Subcutaneous adipose tissue (tissue), 4 donors: Measurements from ENCODE around the gene GUCY1A1. TPM values are rescaled to one million over a fixed set of nuclear protein-coding genes. Genes with fewer than 3 reads are reported as not detected.

Experiments used
- total RNA-seq, 4 donors: library from RNA; depleted of rRNA; stranded (reverse); fragments of >200 nt; gene quantifications; one replicate each; pipeline ENCODE4 v1.1.0, GENCODE V29; 2016
- TF ChIP-seq, protein P1 (sequence below): fragments of 450-650 bp; IDR thresholded peaks from one replicate; pipeline ENCODE4 v1.5.1; 2016; ENCODE audit warnings: low read depth, mild to moderate bottlenecking, control low read depth, antibody characterized with exemption, moderate library complexity

Gene GUCY1A1
- total RNA-seq, 4 donors from 2014 or later: 3.2 to 21.1 (median 8.7) TPM

DNA sequence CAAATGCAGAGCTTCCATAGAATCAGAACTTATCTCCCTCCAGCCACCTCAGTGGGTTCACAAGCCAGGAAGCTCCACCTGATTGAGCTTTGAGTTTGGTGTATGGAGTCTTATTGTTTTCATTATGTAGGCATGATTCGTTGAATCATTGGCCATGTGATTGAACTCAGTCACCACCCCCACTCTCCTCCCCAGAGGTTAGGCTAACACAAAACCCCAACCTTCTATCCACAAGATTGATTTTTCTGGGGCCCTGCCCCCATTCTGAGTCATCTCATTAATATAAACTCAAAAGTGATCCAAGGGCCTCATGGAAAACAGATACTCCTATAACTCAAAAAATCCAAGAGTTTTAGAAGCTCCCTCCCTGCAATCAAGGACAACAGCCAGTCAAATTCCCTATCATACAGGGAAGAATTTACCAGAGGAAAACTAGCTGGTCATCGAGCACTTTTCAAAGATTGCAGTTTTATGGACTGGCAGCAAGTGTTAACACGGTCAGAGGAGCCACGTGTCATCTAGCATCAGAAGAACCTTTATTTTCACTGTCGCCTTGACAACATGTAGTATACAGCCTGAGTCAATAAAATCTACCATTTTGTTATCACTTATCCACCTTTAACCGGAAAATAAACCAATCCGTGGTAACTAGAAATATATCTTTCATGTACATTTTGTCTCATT lies 56.3 kb downstream of the GUCY1A1 start:
- TF ChIP-seq, protein P1, sequence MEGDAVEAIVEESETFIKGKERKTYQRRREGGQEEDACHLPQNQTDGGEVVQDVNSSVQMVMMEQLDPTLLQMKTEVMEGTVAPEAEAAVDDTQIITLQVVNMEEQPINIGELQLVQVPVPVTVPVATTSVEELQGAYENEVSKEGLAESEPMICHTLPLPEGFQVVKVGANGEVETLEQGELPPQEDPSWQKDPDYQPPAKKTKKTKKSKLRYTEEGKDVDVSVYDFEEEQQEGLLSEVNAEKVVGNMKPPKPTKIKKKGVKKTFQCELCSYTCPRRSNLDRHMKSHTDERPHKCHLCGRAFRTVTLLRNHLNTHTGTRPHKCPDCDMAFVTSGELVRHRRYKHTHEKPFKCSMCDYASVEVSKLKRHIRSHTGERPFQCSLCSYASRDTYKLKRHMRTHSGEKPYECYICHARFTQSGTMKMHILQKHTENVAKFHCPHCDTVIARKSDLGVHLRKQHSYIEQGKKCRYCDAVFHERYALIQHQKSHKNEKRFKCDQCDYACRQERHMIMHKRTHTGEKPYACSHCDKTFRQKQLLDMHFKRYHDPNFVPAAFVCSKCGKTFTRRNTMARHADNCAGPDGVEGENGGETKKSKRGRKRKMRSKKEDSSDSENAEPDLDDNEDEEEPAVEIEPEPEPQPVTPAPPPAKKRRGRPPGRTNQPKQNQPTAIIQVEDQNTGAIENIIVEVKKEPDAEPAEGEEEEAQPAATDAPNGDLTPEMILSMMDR: no peak

DNA sequence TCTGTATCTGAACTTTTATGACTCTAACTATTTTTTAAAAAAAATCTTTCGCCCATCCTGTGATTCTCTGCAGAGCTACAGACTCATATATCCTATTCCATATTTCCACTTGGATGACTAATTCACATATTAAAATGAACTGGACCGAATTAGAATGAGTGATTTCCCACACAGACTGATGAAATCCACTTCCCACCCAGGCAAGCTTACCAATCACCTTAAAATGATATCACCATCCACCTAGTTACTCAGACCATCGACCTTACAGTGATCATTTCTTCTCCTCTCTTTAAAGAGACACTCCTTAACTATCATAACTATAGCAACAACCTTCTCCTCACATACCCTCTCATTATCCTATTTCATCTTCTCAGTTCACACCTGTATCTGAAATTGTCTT lies 58.1 kb downstream of the GUCY1A1 start:
- TF ChIP-seq, protein P1: no peak

DNA sequence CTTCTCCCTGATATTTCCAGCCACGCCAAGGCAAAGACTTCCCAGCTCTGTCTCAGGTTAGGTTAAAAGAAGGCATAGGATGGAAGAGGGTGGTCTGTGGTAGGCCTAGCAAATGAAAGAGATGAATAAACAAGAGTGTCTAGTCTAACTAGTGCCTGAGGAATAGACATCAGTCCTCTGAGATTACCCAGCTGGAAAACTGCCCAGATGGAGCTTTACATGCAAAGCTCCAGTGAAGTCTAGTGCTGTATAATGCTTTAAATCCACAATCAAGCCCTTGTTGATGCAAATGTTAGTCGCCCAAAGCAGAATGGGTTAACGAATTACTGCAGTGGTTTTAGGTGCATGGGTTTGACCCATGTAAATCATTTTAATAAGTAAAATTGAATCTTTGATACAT lies 67.4 kb downstream of the GUCY1A1 start:
- TF ChIP-seq, protein P1: no peak

DNA sequence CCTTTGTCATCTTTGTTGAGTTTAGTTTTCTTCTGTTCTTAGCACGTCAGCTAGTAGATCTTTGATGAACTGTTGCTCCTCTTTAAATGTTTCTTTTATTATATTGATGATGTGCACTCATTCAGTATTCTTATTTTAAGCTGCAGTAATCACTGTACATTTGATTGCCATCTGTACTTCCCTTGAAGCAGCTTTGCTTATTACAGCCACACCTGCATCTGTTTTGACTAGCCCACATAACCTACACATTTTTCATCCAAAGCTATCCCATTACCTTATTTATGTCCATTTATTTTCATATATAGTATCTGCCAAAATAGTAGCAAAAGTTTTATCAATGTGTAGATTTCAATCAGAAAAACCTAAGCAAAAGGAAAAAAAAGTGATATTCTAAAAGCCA lies 68.3 kb downstream of the GUCY1A1 start:
- TF ChIP-seq, protein P1: no peak

DNA sequence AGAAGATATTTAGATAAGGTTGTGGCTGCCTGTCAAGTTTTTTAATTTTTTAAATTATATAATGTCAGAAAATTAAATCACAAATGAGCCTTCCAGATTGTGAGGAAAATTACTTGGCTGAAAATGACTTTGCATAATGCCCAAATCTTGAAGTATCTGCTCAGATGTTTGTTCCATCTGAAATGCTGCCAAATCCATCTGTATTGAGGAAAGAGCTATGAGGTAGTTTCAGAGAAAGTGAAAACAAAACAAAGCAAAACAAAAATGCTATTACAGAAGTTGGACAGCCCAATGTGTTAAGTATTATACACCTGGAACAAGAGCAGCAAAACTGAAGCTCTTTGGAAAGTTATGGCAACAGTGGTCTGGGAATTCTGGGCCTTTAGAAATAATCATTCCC lies 68.8 kb downstream of the GUCY1A1 start:
- TF ChIP-seq, protein P1: no peak

DNA sequence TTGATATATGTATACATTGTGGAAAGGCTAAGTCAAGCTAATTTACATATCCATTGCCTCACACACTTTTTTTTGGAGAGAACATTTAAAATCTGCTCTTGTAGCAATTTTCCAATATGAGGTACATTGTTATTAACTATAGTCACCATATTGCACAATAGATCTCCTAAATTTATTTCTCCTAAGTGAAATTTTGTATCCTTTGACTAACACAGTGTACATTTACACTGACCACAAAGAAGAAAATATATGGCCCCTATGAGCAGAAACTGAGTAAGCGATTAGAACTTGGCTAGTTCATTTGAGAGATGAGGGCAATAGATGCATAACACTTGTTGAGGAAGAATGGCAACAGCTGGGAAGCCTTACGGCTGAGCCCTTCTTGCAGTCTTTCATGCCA lies 71.9 kb downstream of the GUCY1A1 start:
- TF ChIP-seq, protein P1: no peak

DNA sequence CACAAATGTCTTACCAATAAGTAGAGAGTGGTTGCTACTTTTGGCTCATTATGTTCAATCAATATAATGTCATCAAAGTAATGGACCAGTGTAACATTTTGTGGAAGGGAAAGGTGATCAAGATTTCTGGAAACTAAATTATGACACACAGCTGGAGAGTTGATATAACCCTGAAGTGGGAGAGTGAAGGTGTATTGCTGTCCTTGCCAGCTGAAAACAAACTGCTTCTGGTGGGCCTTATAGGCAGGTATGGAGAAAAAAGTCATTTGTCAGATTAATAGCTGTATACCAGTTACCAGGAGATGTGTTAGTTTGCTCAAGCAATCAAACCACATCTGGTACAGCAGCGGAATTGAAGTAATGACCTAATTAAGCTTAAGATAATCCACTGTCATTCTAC lies 74.9 kb downstream of the GUCY1A1 start:
- TF ChIP-seq, protein P1: no peak
